Endothelial cell of umbilical vein (primary cell): Measurements from ENCODE around the gene PCYT1B. TPM values are rescaled to one million over a fixed set of nuclear protein-coding genes. Genes with fewer than 3 reads are reported as not detected.

Experiments
- BruUV-seq: library from RNA; stranded (reverse); fragments of 400-500 nt; replicated peaks from 2 replicates; lab custom pipeline; 2021; lab: Mats Ljungman, UMichigan
- CTCF ChIA-PET: fragments of 300-600, 350-600 bp; sonication (Branson Sonifier 250); formaldehyde crosslinking; loops from one replicate; lab custom pipeline; 2021; ENCODE audit warnings: antibody characterized with exemption, inconsistent platforms; lab: Charles Lee
- POLR2A ChIA-PET: fragments of 300-600, 350-600 bp; sonication (Branson Sonifier 250); formaldehyde crosslinking; loops from one replicate; lab custom pipeline; 2021; ENCODE audit warnings: antibody characterized with exemption, inconsistent platforms; lab: Charles Lee
- DNase-seq: peaks from one replicate; pipeline ENCODE4 v3.0.0-alpha.2; 2011; ENCODE audit warnings: low read depth, low spot score
- FAIRE-seq: peaks from 2 replicates; lab custom pipeline; 2011; peaks lifted over from hg19 to GRCh38; lab: Jason Lieb, UNC
- H2AFZ ChIP-seq: 2 replicates; pipeline ENCODE4 v1.6.0; 2012; ENCODE audit warnings: low read depth, low read length, control low read depth, inconsistent platforms
- H3K27ac ChIP-seq: 2 replicates; pipeline ENCODE4 v1.5.1; 2011; ENCODE audit warnings: low read depth, mild to moderate bottlenecking, control low read depth, low read length, moderate library complexity; ENCODE audit not compliant: insufficient read depth
- H3K27me3 ChIP-seq, 2 experiments: 2 replicates each; pipeline versions ENCODE4 v1.6.0 to v1.6.1; 2011; ENCODE audit warnings: low read length in 2 of 2, mixed read lengths in 1 of 2; ENCODE audit not compliant: control insufficient read depth in 2 of 2, insufficient read depth in 2 of 2
- H3K36me3 ChIP-seq, 2 experiments: 2 replicates in 1 of 2; 3 replicates in 1 of 2; pipeline ENCODE4 v1.5.1; 2011; ENCODE audit warnings: low read length in 2 of 2, mild to moderate bottlenecking in 1 of 2, moderate library complexity in 1 of 2; ENCODE audit not compliant: control insufficient read depth in 2 of 2, insufficient read depth in 2 of 2; ENCODE audit errors: extremely low read depth in 1 of 2
- H3K4me1 ChIP-seq: 3 replicates; pipeline ENCODE4 v1.5.1; 2011; ENCODE audit warnings: mild to moderate bottlenecking, low read length; ENCODE audit not compliant: control insufficient read depth, insufficient read depth; ENCODE audit errors: extremely low read depth
- H3K4me2 ChIP-seq: 2 replicates; pipeline ENCODE4 v1.6.1; 2011; ENCODE audit warnings: low read length, control low read depth, mixed read lengths; ENCODE audit not compliant: insufficient read depth
- H3K4me3 ChIP-seq, 3 experiments: fragments of 200-600 bp in 1 of 3; sonication (generic), shearing (Covaris generic) in 1 of 3; replicated peaks in 1 of 3; 2 replicates each; pipeline ENCODE4 v1.5.1; 2011 to 2016; ENCODE audit warnings: control low read depth in 3 of 3, low read length in 3 of 3, mild to moderate bottlenecking in 2 of 3, inconsistent platforms in 1 of 3, low read depth in 1 of 3, moderate library complexity in 1 of 3; ENCODE audit not compliant: insufficient read depth in 1 of 3
- H3K79me2 ChIP-seq: 2 replicates; pipeline ENCODE4 v1.6.0; 2012; ENCODE audit warnings: low read length, inconsistent platforms; ENCODE audit not compliant: control insufficient read depth, insufficient read depth
- H3K9ac ChIP-seq: replicated peaks from 2 replicates; pipeline ENCODE3; 2011; ENCODE audit warnings: low read length, control low read depth; ENCODE audit not compliant: insufficient read depth; ENCODE audit errors: extremely low read depth
- H3K9me1 ChIP-seq: replicated peaks from 3 replicates; pipeline ENCODE4 v1.6.0; 2011; ENCODE audit warnings: mild to moderate bottlenecking, low read length; ENCODE audit not compliant: control insufficient read depth, insufficient read depth; ENCODE audit errors: extremely low read depth
- H3K9me3 ChIP-seq: replicated peaks from 2 replicates; pipeline ENCODE4 v1.5.1; 2012; ENCODE audit warnings: low read length, inconsistent platforms; ENCODE audit not compliant: control insufficient read depth, insufficient read depth
- H4K20me1 ChIP-seq: replicated peaks from 2 replicates; pipeline ENCODE3; 2011; ENCODE audit warnings: mild to moderate bottlenecking, low read length; ENCODE audit not compliant: control insufficient read depth, insufficient read depth; ENCODE audit errors: extremely low read depth
- CTCF ChIP-seq, 2 donors: IDR thresholded peaks; 1 replicate in 1 of 2; 2 replicates in 1 of 2; pipeline ENCODE4 v1.5.1; 2011; ENCODE audit warnings: low read length in 2 of 2, mild to moderate bottlenecking in 2 of 2, moderate library complexity in 2 of 2, control low read depth in 1 of 2, inconsistent platforms in 1 of 2, low read depth in 1 of 2; ENCODE audit not compliant: insufficient read depth in 1 of 2; ENCODE audit errors: extremely low read depth in 1 of 2
- EZH2 ChIP-seq: IDR thresholded peaks from 2 replicates; pipeline ENCODE4 v1.6.1; 2012; ENCODE audit warnings: borderline replicate concordance, low read depth, mild to moderate bottlenecking, moderate library complexity, low read length, inconsistent platforms; ENCODE audit not compliant: severe bottlenecking
- FOS ChIP-seq: IDR thresholded peaks from 2 replicates; pipeline ENCODE4 v1.6.1; 2011; ENCODE audit warnings: mild to moderate bottlenecking, low read length, moderate library complexity, borderline replicate concordance; ENCODE audit not compliant: insufficient read depth
- GATA2 ChIP-seq: IDR thresholded peaks from 2 replicates; pipeline ENCODE4 v1.7.0; 2011; ENCODE audit warnings: low read depth, mild to moderate bottlenecking, moderate library complexity, mixed read lengths, low read length; ENCODE audit not compliant: insufficient read length, insufficient read depth
- JUN ChIP-seq: IDR thresholded peaks from 2 replicates; pipeline ENCODE4 v1.6.1; 2011; ENCODE audit warnings: borderline replicate concordance, low read depth; ENCODE audit not compliant: insufficient read length, insufficient read depth
- MYC ChIP-seq: IDR thresholded peaks from one replicate; pipeline ENCODE4 v1.6.1; 2011; ENCODE audit warnings: mild to moderate bottlenecking, low read depth, low read length
- POLR2A ChIP-seq: IDR thresholded peaks from 2 replicates; pipeline ENCODE4 v1.6.1; 2012; ENCODE audit warnings: low read depth, mild to moderate bottlenecking, control low read depth, low read length
- POLR2AphosphoS5 ChIP-seq: IDR thresholded peaks from 2 replicates; pipeline ENCODE4 v1.6.1; 2012; ENCODE audit warnings: low read depth, mild to moderate bottlenecking, control low read depth, low read length, moderate library complexity; ENCODE audit not compliant: insufficient read depth
- dilution Hi-C: fragments of 300-500 bp; cut with MboI; formaldehyde crosslinking; loops from one replicate; pipeline ENCODE4 v1.15.0; 2019; ENCODE audit warnings: low sequenced_read_pairs; ENCODE audit not compliant: extremely low pct_ligation_motif_present
- intact Hi-C: fragments of 100-400 bp; cut with micrococcal nuclease; formaldehyde crosslinking; loops from one replicate; pipeline ENCODE4 v1.10.0; 2022
- polyA plus RNA-seq, 4 experiments: library from polyadenylated mRNA; depleted of rRNA in 3 of 4; stranded (reverse) in 3 of 4; unstranded in 1 of 4; fragments of >200 nt; gene quantifications; 2 replicates each; pipeline versions ENCODE4 v1.2.1 to v1.2.3, GENCODE V29; 2011 to 2012; ENCODE audit warnings: missing spikeins in 1 of 4
- total RNA-seq: library from RNA; stranded (reverse); gene quantifications from 2 replicates; pipeline ENCODE4 v1.2.3, GENCODE V29; 2021
- TF ChIP-seq, protein P1 (sequence below): IDR thresholded peaks from 2 replicates; pipeline ENCODE4 v1.6.1; 2011; ENCODE audit not compliant: insufficient read depth, insufficient read length

Gene PCYT1B
- total and polyA plus RNA-seq, 2 donors (not counting 3 experiments of a cell fraction or from before 2014, with no cell fraction given) = 0.33 to 1.3 TPM

- ChIA-PET POLR2A (no interaction called here), CTCF (no interaction called here)
- Histone ChIP-seq H4K20me1 (no peaks in the 10 kb centered on the region), H3K36me3 (no peaks in the 10 kb centered on the region), H3K9me3 (no peaks in the 10 kb centered on the region), H2AFZ (no peak overlapping the region), H3K27ac (no peak overlapping the region), H3K9ac (no peak overlapping the region), H3K4me3 (no peak overlapping the region), H3K27me3 (no peaks in the 10 kb centered on the region), H3K4me1 (peaks cover 5% of the 10 kb centered on the region), H3K9me1 (no peaks in the 10 kb centered on the region), H3K4me2 (no peak overlapping the region), H3K79me2 (peaks cover 38% of the 10 kb centered on the region)
- DNase-seq (no peak), FAIRE-seq (no peak)
- intact Hi-C loops (no loop called here), dilution Hi-C loops (no loop called here)
- TF ChIP-seq FOS (no peak), POLR2A (no peak), CTCF (IDR thresholded peaks at IDR 0.05; ENCODE audit: extremely low read depth in 1 of 2, insufficient read depth in 1 of 2, low read depth in 1 of 2, low read length in 2 of 2) (no peak), GATA2 (no peak), POLR2AphosphoS5 (no peak), MYC (no peak), JUN (no peak), EZH2 (no peak)
- TF ChIP-seq, protein P1, sequence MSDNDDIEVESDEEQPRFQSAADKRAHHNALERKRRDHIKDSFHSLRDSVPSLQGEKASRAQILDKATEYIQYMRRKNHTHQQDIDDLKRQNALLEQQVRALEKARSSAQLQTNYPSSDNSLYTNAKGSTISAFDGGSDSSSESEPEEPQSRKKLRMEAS = no peak
- no TSS peak for BruUV-seq
Measured at GRCh38 chrX:24696294-24696693, 49.1 kb upstream of the PCYT1B start.
